GM12875 (cell line): Measurements from ENCODE around the gene KCNH2.

Experiments
- H3K4me3 ChIP-seq: one replicate; pipeline ENCODE4 v1.5.1; 2011; ENCODE audit warnings: low read depth, low read length, control low read depth
- TF ChIP-seq, protein P1 (sequence below): IDR thresholded peaks from 2 replicates; pipeline ENCODE4 v1.5.1; 2011; ENCODE audit warnings: low read depth, mild to moderate bottlenecking, control low read depth, inconsistent platforms, low read length, moderate library complexity, borderline replicate concordance; ENCODE audit not compliant: insufficient read depth

KCNH2 gene

DNA sequence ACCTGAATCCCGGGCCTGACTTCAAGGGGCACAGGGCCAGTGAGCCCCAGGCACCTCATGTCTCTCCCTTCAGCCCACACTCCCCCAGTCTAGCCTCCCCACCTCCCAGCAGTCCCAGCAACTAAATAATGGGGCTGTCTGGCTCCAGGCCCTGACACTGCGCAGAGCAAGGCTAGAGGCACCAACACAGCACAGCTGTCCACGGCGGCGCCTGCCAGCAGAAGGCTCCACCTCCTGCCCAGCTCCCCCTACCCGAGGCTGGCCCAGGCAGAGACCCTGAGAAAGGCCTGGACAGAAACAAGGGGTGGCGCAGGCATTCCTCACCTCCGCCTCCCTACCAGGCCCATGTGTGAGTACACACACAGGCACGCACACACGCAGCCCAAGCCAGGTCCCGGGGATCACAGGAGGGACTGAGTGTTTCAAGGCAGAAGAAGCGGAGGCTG, 6.1 kb downstream of the KCNH2 start:
- no peak overlapping the region for H3K4me3 ChIP-seq
- TF ChIP-seq, protein P1, sequence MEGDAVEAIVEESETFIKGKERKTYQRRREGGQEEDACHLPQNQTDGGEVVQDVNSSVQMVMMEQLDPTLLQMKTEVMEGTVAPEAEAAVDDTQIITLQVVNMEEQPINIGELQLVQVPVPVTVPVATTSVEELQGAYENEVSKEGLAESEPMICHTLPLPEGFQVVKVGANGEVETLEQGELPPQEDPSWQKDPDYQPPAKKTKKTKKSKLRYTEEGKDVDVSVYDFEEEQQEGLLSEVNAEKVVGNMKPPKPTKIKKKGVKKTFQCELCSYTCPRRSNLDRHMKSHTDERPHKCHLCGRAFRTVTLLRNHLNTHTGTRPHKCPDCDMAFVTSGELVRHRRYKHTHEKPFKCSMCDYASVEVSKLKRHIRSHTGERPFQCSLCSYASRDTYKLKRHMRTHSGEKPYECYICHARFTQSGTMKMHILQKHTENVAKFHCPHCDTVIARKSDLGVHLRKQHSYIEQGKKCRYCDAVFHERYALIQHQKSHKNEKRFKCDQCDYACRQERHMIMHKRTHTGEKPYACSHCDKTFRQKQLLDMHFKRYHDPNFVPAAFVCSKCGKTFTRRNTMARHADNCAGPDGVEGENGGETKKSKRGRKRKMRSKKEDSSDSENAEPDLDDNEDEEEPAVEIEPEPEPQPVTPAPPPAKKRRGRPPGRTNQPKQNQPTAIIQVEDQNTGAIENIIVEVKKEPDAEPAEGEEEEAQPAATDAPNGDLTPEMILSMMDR = no peak

DNA sequence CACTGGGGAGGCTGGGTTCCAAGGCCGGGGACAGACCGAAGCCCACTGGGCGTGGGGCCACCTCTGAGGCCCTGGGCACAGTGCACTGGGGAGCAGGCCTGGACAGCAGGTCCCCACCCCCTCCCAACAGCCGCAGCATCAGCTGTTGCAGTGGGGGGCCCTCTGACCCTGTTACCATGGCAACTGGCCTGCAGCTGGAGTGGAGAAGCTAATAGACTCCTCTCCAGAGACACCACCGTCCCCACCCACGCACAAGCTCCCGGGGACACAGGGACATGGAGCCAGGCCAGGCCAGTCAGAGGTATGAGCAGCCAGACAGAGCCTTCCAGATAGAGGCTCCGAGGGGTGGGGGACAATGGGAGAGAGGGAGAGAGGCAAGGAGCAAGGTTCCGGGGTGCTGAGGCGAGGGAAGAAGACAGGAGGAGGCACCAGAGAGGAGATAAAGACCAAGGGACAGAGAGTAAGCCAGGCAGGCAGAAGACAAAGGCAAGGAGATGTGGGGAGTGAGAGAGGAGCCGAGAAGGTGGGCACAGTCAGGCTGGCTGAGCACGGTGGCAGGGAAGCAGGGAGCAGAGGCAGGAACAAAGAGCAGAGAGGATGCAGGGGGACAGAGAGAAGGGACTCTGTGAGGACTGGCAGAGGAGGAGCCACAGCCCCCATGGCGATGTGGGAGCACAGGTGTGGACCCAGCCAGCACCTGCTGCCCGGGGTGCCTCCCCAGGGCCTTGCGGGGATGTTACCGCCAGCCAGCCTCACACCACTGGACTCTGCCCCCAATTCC, 6.7 kb downstream of the KCNH2 start:
- TF ChIP-seq, protein P1 = no peak

DNA sequence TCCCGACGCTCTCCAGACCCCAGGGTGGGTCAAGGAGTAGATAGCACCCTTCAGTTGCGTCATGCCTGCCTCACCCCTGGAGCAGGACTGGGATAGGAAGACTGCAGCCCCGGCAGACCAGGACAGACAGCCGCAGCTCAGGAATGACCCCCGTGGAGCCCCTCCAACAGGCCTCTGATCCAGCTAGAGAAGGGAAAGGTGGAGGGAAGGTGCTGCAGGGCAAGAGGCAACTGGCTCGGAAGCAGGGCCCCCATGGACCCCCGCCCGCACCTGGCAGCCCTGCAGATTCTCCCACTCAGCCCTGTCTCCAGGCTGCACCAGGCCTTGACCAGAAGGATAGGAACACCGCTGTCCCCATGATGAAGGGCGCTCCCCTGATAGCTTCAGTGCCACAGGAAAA, 7.7 kb downstream of the KCNH2 start:
- H3K4me3 ChIP-seq = no peak overlapping the region
- TF ChIP-seq, protein P1 = no peak

More for the DNA sequence above, 6.7 kb downstream of the KCNH2 start:
- H3K4me3 ChIP-seq = no peak overlapping the region

DNA sequence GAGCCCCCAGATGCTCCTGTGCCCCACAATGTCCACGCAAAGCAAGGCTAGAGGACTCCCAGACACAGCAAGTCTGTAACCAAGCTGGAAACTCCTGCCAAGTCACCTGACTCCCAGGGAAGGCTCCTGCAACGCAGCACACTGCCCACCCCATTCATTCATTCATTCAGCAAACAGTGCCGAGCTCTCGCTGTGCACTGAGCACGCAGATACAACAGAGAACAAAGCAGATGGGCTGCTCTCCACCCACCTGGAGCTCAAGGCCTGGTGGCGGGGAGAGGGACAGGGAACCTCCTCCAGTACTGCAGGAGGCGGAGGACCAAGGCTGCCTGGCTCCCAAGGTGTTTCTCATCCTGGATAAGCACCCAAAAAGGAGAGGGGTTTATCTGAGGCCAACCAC, 8.6 kb downstream of the KCNH2 start:
- TF ChIP-seq, protein P1 = no peak
- no peak overlapping the region for H3K4me3 ChIP-seq

DNA sequence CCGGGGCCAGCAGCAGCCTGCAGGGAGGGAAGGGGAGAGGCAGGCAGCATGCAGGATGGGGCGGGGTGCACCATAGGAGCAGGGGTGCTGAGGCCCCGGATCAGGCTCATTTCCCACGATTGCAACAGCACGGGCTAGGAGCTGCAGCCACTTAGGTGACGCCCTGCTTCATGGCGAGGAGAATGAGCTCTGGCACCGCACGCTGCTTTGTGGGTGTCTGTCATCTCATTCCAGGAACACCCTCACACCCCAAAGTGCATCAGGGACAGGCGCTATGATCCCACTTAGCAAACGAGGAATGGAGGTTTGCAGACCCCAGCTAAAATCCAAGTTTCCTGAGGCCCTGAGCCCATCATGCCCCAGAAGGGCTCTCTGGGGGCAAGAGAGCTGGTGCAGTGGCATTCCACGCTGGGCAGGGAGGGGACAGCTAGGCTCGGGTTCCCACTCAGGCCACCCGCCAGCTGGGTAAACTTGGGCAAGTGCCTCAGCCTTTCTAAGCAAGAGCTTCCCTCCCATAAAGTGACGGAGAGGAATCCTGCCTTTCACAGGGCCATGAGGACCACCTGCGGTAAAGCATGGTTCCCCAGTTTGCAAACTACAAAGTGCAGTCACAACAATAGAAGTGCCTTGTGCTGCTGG, 9.3 kb downstream of the KCNH2 start:
- H3K4me3 ChIP-seq = no peak overlapping the region
- TF ChIP-seq, protein P1 = no peak

DNA sequence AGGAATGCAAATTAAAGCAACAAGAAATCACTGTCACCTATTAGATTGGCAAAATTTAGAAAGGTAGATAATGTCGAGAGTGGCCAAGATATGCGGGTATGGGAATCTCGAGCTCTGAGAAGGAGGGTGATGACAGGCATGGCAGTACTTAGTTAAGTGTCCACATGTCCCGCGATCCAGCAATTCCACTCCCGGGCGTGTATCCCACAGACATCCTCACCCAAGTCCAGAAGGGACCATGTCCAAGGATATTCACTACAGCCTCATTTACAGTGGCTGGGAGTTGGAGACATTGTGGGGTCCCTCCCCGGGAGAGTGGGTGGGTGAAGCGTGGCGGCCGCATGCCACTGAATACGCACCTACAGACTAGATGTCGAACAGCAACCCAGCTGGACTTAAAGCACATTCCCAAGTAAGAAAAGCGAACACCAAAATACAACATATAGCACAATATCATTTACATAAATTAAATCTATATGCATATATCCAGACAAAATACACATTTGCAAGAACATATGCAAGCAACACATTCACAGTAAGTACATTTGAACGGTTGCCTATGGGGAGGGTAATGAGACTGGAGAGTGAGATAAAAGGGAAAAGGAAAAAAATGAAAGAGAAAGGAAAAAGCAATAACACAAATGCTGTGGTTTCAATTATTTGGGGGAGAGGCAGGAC, 9.9 kb downstream of the KCNH2 start:
- H3K4me3 ChIP-seq = no peak overlapping the region
- TF ChIP-seq, protein P1 = no peak
